ENCODE data around the gene ITIH2.
"Not testable (repeated sequence)": the region's sequence is repeated elsewhere in the genome, so short reads cannot be mapped to it uniquely, and the experiment has no call there.

GRCh38 chr10:7748637-7749036 lies 45.5 kb downstream of the ITIH2 start:
- TF ChIP-seq TCF12 (IDR thresholded peaks at IDR 0.05; ENCODE audit: low read depth, low read length); POLR2AphosphoS5 (IDR thresholded peaks at IDR 0.05; ENCODE audit: low read depth, low read length); RAD21 (IDR thresholded peaks at IDR 0.05 in 1 of 2, conservative IDR thresholded peaks at IDR 0.05 in 1 of 2; ENCODE audit: low read depth in 2 of 2, low read length in 2 of 2): not testable (repeated sequence)
- TF ChIP-seq, protein P1, sequence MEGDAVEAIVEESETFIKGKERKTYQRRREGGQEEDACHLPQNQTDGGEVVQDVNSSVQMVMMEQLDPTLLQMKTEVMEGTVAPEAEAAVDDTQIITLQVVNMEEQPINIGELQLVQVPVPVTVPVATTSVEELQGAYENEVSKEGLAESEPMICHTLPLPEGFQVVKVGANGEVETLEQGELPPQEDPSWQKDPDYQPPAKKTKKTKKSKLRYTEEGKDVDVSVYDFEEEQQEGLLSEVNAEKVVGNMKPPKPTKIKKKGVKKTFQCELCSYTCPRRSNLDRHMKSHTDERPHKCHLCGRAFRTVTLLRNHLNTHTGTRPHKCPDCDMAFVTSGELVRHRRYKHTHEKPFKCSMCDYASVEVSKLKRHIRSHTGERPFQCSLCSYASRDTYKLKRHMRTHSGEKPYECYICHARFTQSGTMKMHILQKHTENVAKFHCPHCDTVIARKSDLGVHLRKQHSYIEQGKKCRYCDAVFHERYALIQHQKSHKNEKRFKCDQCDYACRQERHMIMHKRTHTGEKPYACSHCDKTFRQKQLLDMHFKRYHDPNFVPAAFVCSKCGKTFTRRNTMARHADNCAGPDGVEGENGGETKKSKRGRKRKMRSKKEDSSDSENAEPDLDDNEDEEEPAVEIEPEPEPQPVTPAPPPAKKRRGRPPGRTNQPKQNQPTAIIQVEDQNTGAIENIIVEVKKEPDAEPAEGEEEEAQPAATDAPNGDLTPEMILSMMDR (IDR thresholded peaks at IDR 0.05; ENCODE audit: control extremely low read depth in 1 of 3, insufficient read depth in 1 of 3, low read depth in 1 of 3, low read length in 3 of 3): not testable (repeated sequence)

All from H1 (cell line).